Astrocyte of the cerebellum (primary cell): ENCODE data around the gene TNIK.

Source experiments
- DNase-seq: peaks from one replicate; pipeline ENCODE4 v3.0.0-alpha.2; 2011; ENCODE audit warnings: low read depth
- H3K4me3 ChIP-seq: 2 replicates; pipeline ENCODE4 v1.5.1; 2011; ENCODE audit warnings: mild to moderate bottlenecking, low read depth, low read length, moderate library complexity
- in situ Hi-C: cut with HindIII; loops from 2 replicates; pipeline ENCODE4 v1.10.0; 2017; ENCODE audit warnings: low sequenced_read_pairs
- TF ChIP-seq, protein P1 (sequence below): IDR thresholded peaks from 2 replicates; pipeline ENCODE4 v1.5.1; 2012; ENCODE audit warnings: low read length, low read depth, moderate library complexity, mild to moderate bottlenecking; ENCODE audit errors: missing control alignments

TNIK gene

DNA sequence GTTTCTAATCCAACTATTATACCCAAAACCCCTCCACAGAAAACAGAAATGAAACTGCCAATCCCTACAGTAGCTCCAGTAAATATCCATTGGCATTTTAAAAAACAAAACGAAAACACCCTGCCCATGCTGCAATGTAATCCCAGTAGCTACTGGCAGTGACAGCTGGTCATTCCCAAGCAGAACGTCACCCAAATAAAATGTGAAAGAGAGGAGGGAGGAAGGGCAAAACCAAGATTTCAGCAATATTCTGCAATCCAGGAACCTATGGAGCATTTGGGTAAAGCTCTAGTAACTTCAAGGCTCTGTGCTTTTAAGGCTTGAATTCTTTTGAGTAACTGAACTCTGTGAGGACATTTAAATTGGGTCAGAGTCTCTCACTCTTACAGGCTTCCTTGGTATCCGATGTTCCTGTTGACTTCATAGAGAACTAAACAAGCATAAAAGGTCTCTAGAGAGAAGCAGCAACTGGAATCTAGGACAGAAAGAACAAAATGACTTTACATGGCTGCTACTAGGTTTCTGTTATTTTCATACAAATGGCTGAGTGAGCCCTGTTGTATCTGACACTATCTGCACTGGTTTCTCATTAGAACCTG, 136.2 kb downstream of the TNIK start:
- no peak for DNase-seq
- no peak overlapping the region for H3K4me3 ChIP-seq
- in situ Hi-C loops = no loop called here
- TF ChIP-seq, protein P1, sequence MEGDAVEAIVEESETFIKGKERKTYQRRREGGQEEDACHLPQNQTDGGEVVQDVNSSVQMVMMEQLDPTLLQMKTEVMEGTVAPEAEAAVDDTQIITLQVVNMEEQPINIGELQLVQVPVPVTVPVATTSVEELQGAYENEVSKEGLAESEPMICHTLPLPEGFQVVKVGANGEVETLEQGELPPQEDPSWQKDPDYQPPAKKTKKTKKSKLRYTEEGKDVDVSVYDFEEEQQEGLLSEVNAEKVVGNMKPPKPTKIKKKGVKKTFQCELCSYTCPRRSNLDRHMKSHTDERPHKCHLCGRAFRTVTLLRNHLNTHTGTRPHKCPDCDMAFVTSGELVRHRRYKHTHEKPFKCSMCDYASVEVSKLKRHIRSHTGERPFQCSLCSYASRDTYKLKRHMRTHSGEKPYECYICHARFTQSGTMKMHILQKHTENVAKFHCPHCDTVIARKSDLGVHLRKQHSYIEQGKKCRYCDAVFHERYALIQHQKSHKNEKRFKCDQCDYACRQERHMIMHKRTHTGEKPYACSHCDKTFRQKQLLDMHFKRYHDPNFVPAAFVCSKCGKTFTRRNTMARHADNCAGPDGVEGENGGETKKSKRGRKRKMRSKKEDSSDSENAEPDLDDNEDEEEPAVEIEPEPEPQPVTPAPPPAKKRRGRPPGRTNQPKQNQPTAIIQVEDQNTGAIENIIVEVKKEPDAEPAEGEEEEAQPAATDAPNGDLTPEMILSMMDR = no peak

- DNase-seq = no peak
- in situ Hi-C loops = no loop called here
- TF ChIP-seq, protein P1 = no peak
- no peak overlapping the region for H3K4me3 ChIP-seq
Measured at GRCh38 chr3:171321559-171322360, 138.4 kb downstream of the TNIK start.

DNA sequence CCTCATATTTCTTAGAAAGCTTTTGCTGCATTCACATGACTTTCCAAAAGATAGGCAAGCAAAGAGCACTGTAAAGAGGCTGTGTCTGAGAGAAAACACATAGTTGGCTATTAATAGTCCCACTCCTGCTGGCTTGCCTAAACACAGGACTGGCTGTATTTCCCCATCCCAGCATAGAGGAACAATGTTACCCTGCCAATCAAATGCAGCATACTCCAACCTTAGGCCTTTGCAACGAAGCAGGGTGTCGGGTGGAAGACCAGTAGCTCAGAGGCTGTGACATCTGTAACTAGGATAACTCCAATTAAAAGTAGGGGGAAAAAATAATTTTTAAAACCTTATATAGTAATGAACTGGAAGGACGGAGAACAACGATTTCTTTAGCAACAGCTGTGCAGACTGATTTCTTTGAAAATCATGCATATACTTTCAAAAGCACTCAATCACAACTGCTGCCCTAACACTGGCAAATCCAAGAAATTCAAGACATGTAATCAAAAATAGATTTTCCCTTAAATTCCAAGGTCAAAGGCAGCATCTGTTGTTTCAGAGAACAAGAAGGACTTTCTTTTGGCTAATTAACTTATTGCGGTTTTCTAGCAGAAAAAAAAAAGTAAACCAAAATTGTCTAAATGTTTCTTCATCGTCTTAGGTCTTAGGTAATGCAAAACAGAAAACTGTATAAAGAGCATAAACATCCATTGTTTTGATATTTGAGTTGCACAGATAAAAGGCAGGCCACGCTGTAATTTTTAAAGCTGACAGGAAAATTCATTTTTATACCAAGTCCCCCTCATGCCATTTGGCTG, 139.3 kb downstream of the TNIK start:
- TF ChIP-seq, protein P1 = no peak
- in situ Hi-C loops = no loop called here
- DNase-seq = no peak
- no peak overlapping the region for H3K4me3 ChIP-seq

- DNase-seq = no peak
- in situ Hi-C loops = no loop called here
- TF ChIP-seq, protein P1 = no peak
- no peak overlapping the region for H3K4me3 ChIP-seq
Measured at GRCh38 chr3:171317171-171317570, 143.0 kb downstream of the TNIK start.

DNA sequence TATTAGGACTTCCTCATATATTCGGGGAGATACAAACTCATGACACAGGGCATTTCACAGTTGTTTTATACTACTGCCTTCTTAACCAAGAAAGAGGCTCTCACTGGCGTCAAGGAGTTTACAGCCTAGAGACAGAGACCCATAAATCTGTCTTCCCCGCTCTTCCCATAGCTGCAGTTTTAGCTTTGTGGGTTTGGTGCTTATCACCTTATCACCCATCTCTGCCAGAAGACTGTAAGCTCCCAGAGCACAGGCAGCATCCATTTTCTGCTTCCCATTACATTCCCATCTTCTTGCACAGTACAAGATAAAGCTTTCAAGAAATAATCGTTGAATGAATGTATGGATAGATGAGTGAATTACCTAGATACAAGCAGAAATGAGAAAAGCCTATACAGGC, 144.3 kb downstream of the TNIK start:
- in situ Hi-C loops = no loop called here
- TF ChIP-seq, protein P1 = no peak
- H3K4me3 ChIP-seq = no peak overlapping the region
- DNase-seq = no peak

- in situ Hi-C loops = no loop called here
- TF ChIP-seq, protein P1 = no peak
- no peak for DNase-seq
- no peak overlapping the region for H3K4me3 ChIP-seq
Measured at GRCh38 chr3:171315101-171315500, 145.1 kb downstream of the TNIK start.
